ENCODE measurements around the gene ZNF41. TPM values are rescaled to one million over a fixed set of nuclear protein-coding genes. Genes with fewer than 3 reads are reported as not detected.

ZNF41 gene
- total RNA-seq, 3 donors from 2014 or later, result 9.4 to 14.0 (median 12.0) TPM

DNA sequence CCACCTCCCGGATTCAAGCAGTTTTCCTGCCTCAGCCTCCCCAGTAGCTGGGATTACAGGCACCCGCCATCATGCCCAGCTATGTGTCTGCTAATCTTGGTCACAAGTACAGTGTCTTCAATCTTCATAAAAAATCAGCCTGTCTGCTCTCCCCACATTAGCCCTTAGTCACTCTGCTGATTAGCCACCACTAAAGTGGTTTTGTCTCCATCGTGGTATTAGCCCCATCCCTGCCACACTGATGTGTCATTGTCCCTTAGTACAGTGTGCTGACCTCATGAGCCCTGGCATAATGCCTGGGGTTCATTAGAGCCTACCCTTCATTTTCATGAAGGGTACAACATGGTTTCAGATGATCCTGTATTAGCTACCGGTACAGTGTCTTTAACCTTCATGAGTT is 62.8 kb downstream of the ZNF41 start:
- Histone ChIP-seq H3K4me3 (no peak overlapping the region), H3K4me1 (ENCODE audit: low read depth) (no peaks in the 10 kb centered on the region), H3K9me3 (no peaks in the 10 kb centered on the region), H3K36me3 (ENCODE audit: low read depth) (no peaks in the 10 kb centered on the region)
- intact Hi-C loops (cut with DNase I, micrococcal nuclease), result no loop called here
- DNase-seq, result no peak
- TF ChIP-seq, protein P1, sequence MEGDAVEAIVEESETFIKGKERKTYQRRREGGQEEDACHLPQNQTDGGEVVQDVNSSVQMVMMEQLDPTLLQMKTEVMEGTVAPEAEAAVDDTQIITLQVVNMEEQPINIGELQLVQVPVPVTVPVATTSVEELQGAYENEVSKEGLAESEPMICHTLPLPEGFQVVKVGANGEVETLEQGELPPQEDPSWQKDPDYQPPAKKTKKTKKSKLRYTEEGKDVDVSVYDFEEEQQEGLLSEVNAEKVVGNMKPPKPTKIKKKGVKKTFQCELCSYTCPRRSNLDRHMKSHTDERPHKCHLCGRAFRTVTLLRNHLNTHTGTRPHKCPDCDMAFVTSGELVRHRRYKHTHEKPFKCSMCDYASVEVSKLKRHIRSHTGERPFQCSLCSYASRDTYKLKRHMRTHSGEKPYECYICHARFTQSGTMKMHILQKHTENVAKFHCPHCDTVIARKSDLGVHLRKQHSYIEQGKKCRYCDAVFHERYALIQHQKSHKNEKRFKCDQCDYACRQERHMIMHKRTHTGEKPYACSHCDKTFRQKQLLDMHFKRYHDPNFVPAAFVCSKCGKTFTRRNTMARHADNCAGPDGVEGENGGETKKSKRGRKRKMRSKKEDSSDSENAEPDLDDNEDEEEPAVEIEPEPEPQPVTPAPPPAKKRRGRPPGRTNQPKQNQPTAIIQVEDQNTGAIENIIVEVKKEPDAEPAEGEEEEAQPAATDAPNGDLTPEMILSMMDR (IDR thresholded peaks at IDR 0.05), result no peak
- no peak for ATAC-seq

DNA sequence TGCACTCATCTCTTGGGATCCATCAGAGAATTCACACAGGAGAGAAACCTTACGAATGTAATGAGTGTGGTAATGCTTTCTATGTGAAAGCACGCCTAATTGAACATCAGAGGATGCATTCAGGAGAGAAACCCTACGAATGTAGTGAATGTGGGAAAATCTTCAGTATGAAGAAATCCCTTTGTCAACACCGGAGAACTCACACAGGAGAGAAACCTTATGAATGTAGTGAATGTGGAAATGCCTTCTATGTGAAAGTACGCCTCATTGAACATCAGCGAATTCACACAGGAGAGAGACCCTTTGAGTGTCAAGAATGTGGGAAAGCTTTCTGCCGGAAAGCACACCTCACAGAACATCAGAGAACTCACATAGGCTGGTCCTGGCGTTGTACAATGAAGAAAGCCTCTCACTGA is 69.8 kb downstream of the ZNF41 start:
- TF ChIP-seq, protein P1 (IDR thresholded peaks at IDR 0.05), result no peak
- Histone ChIP-seq H3K36me3 (ENCODE audit: low read depth) (no peaks in the 10 kb centered on the region), H3K4me3 (no peak overlapping the region), H3K4me1 (ENCODE audit: low read depth) (no peaks in the 10 kb centered on the region), H3K9me3 (peaks cover 25% of the 10 kb centered on the region)
- intact Hi-C loops (cut with DNase I, micrococcal nuclease), result no loop called here
- ATAC-seq, result no peak
- DNase-seq, result no peak

Other genes starting within 250 kb of the ZNF41 start
- gene ZNF157, start 112.6 kb downstream of the ZNF41 start, total RNA-seq, result under 1 TPM in 1 of 3 donors, not detected in 2; 0.51 TPM
- 100 to 1,000 TPM in 1 of 3 donors, 10 to 100 TPM in 2; 82.1 to 108 (median 90.1) TPM for gene ARAF, start 78.0 kb upstream of the ZNF41 start, total RNA-seq
- gene TIMP1, start 99.2 kb upstream of the ZNF41 start, total RNA-seq, result 100 to 1,000 TPM in 1 of 3 donors, 10 to 100 TPM in 2; 25.4 to 143 (median 96.9) TPM
- gene SYN1, start 136.6 kb upstream of the ZNF41 start, total RNA-seq, result 1 to 10 TPM in 2 of 3 donors, under 1 TPM in 1; 0.78 to 4.1 (median 1.6) TPM
- 1 to 10 TPM in 2 of 3 donors, under 1 TPM in 1; 0.96 to 4.0 (median 2.9) TPM for gene CFP, start 146.7 kb upstream of the ZNF41 start, total RNA-seq
- gene ELK1, start 167.3 kb upstream of the ZNF41 start, total RNA-seq, result 10 to 100 TPM; 24.5 to 28.2 (median 25.8) TPM
- gene UXT, start 176.0 kb upstream of the ZNF41 start, total RNA-seq, result 100 to 1,000 TPM in 1 of 3 donors, 10 to 100 TPM in 2; 83.1 to 109 (median 96.7) TPM